H1 (cell line): Measurements from ENCODE around the gene TECPR2. TPM values are rescaled to one million over a fixed set of nuclear protein-coding genes. Genes with fewer than 3 reads are reported as not detected.

ENCODE experiments used
- CBX5 ChIP-seq: fragments of 300-800, 300-1000 bp; sonication (generic); IDR thresholded peaks from 2 replicates; pipeline ENCODE4 v1.7.1; 2016; ENCODE audit warnings: antibody characterized with exemption, low read length, low read depth
- CTBP2 ChIP-seq: IDR thresholded peaks from 2 replicates; pipeline ENCODE4 v1.7.0; 2011; ENCODE audit warnings: borderline replicate concordance, mild to moderate bottlenecking, moderate library complexity, mixed read lengths, low read length; ENCODE audit not compliant: insufficient read depth, insufficient read length
- EGR1 ChIP-seq: IDR thresholded peaks from 2 replicates; pipeline ENCODE4 v1.6.1; 2011; ENCODE audit warnings: low read depth, low read length, borderline replicate concordance
- JUN ChIP-seq: IDR thresholded peaks from 2 replicates; pipeline ENCODE4 v1.6.1; 2011; ENCODE audit warnings: low read depth, mild to moderate bottlenecking, improper control_type of control experiment, low read length
- MAFK ChIP-seq: IDR thresholded peaks from 2 replicates; pipeline ENCODE4 v1.6.1; 2012; ENCODE audit warnings: low read depth, mild to moderate bottlenecking, improper control_type of control experiment, low read length
- NRF1 ChIP-seq: IDR thresholded peaks from 2 replicates; pipeline ENCODE4 v1.6.1; 2011; ENCODE audit warnings: mild to moderate bottlenecking, low read depth, low read length, improper control_type of control experiment
- RAD21 ChIP-seq, 2 experiments: IDR thresholded peaks in 1 of 2; conservative IDR thresholded peaks in 1 of 2; 2 replicates each; pipeline ENCODE4 v1.6.1; 2011; ENCODE audit warnings: low read depth in 2 of 2, low read length in 2 of 2, improper control_type of control experiment in 1 of 2, inconsistent platforms in 1 of 2, mild to moderate bottlenecking in 1 of 2, moderate library complexity in 1 of 2
- RFX5 ChIP-seq: IDR thresholded peaks from 2 replicates; pipeline ENCODE4 v1.6.1; 2011; ENCODE audit warnings: low read depth, low read length, improper control_type of control experiment, borderline replicate concordance
- TAF7 ChIP-seq: optimal IDR thresholded peaks from 2 replicates; pipeline ENCODE3; 2011; ENCODE audit warnings: low read depth, mild to moderate bottlenecking, inconsistent platforms, low read length, moderate library complexity, borderline replicate concordance
- ZNF274 ChIP-seq: IDR thresholded peaks from 2 replicates; pipeline ENCODE4 v1.7.0; 2012; ENCODE audit warnings: low read length, borderline replicate concordance; ENCODE audit errors: extremely low read depth
- polyA plus RNA-seq, 7 experiments: library from polyadenylated mRNA; depleted of rRNA in 3 of 7; stranded (reverse) in 5 of 7; unstranded in 2 of 7; fragments of >200 nt in 5 of 7; fragments of 200-250 nt in 2 of 7; gene quantifications; 1 replicate in 5 of 7; 2 replicates in 1 of 7; 4 replicates in 1 of 7; pipeline versions ENCODE4 v1.2.1 to v1.2.3, GENCODE V29; 2011 to 2013; ENCODE audit warnings: missing spikeins in 2 of 7, mixed read lengths in 2 of 7
- total RNA-seq: library from RNA; stranded (reverse); fragmentation: NEBNext Ultra II Directional; extraction: Animal tissue kit (Norgen Biotek cat#: 25700); gene quantifications from 2 replicates; pipeline ENCODE4 v1.2.1, GENCODE V29; 2021
- TF ChIP-seq, protein P1 (sequence below): IDR thresholded peaks from 2 replicates; pipeline ENCODE4 v1.6.1; 2011; ENCODE audit warnings: low read depth, mild to moderate bottlenecking, low read length; ENCODE audit not compliant: insufficient read depth

TECPR2 gene
- total and polyA plus RNA-seq, 2 of the 8 experiments (the other 6 are each of a cell fraction or from before 2014, with no cell fraction given): 6.8 to 19.4 TPM

DNA sequence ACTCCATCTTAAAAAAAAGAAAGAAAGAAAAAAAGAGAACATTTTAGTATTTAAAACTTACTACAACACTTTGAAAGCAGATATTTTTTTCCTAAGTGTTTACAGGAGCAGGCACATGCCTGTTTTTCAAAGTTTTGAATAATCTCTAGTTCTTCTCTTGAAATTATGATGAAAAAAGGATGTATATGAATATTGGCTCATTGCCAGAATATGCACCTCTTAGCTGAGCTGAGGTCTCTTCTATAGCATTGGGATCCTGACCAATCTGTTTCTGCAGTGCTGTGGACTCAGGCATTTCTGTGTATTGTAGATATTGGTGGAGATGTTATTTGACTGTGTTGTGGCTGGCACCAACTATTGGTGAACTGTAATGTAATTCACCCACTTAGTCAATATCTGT lies 15.0 kb downstream of the TECPR2 start (continued):
- TF ChIP-seq EGR1: no peak
- TF ChIP-seq, protein P1, sequence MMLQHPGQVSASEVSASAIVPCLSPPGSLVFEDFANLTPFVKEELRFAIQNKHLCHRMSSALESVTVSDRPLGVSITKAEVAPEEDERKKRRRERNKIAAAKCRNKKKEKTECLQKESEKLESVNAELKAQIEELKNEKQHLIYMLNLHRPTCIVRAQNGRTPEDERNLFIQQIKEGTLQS: no peak
- no peak for TF ChIP-seq CBX5
- TF ChIP-seq ZNF274: no peak
- no peak for TF ChIP-seq MAFK
- no peak for TF ChIP-seq TAF7
- TF ChIP-seq JUN: no peak
- no peak for TF ChIP-seq RAD21 (IDR thresholded peaks at IDR 0.05 in 1 of 2, conservative IDR thresholded peaks at IDR 0.05 in 1 of 2; ENCODE audit: low read depth in 2 of 2, low read length in 2 of 2)
- TF ChIP-seq NRF1: no peak
- TF ChIP-seq RFX5: no peak
- no peak for TF ChIP-seq CTBP2
- TF ChIP-seq, all 59 proteins: peak for 0
